BE2C (cell line): Measurements from ENCODE around the gene RANBP10.

ENCODE experiments used
- DNase-seq: peaks from one replicate; pipeline ENCODE4 v3.0.0-alpha.2; 2020
- H3K27me3 ChIP-seq: fragments of 250-450 bp; sonication (Bioruptor Pico); 2 replicates; pipeline ENCODE4 v1.5.1; 2020; ENCODE audit warnings: mild to moderate bottlenecking
- H3K36me3 ChIP-seq: fragments of 250-450 bp; sonication (Bioruptor Pico); 2 replicates; pipeline ENCODE4 v1.5.1; 2020; ENCODE audit warnings: mild to moderate bottlenecking
- H3K4me1 ChIP-seq: fragments of 250-450 bp; sonication (Bioruptor Pico); 2 replicates; pipeline ENCODE4 v1.5.1; 2020
- H3K4me3 ChIP-seq: 2 replicates; pipeline ENCODE4 v1.5.1; 2011; ENCODE audit warnings: low read depth, low read length
- H3K9me3 ChIP-seq: fragments of 250-450 bp; sonication (Bioruptor Pico); 2 replicates; pipeline ENCODE4 v1.5.1; 2020
- CTCF ChIP-seq: IDR thresholded peaks from 2 replicates; pipeline ENCODE4 v1.5.1; 2012; ENCODE audit warnings: mild to moderate bottlenecking, low read depth, low read length

Gene RANBP10

DNA sequence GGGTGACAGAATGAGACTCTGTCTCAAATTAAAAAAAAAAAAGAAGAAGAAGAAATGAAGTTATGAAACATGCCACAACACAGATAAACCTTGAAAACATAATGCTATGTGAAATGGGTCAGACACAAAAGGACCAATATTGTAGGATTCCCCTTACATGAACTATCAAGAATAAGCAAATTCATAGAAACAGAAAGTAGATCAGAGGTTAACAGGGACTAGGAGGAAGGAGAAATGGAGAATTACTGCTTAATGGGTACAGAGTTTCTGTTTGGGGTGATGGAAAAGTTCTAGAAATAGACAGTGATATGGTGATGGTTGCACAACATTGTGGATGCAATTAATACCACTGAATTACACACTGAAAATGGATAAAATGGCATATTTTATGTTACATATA, 16.3 kb downstream of the RANBP10 start:
- Histone ChIP-seq H3K9me3 (no peaks in the 10 kb centered on the region; the same call in 1 of the 2 replicates), H3K27me3 (no peaks in the 10 kb centered on the region), H3K4me3 (no peak overlapping the region), H3K4me1 (no peaks in the 10 kb centered on the region), H3K36me3 (no peaks in the 10 kb centered on the region)
- DNase-seq = no peak
- TF ChIP-seq CTCF = no peak

DNA sequence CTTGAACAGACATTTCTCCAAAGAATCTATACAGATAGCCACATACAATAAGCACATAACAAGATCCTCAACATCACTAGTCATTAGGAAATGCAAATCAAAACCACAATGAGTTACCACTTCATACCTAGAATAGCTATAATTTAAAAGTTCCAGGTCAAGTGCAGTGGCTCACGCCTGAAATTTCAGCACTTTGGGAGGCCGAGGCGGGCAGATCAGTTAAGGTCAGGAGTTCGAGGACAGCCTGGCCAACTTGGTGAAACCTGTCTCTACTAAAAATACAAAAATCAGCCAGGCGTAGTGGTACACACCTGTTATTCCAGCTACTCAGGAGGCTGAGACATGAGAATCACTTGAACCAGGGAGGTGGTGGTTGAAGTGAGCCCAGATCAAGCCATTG, 19.9 kb downstream of the RANBP10 start:
- DNase-seq = no peak
- Histone ChIP-seq H3K4me3 (no peak overlapping the region), H3K9me3 (no peaks in the 10 kb centered on the region; the same call in 1 of the 2 replicates), H3K36me3 (no peaks in the 10 kb centered on the region), H3K27me3 (no peaks in the 10 kb centered on the region), H3K4me1 (no peaks in the 10 kb centered on the region)
- no peak for TF ChIP-seq CTCF

- Histone ChIP-seq H3K4me3 (no peak overlapping the region), H3K9me3 (no peaks in the 10 kb centered on the region; the same call in 1 of the 2 replicates), H3K4me1 (no peaks in the 10 kb centered on the region), H3K27me3 (no peaks in the 10 kb centered on the region), H3K36me3 (no peaks in the 10 kb centered on the region)
- TF ChIP-seq CTCF = no peak
- DNase-seq = no peak
Measured at GRCh38 chr16:67783353-67783725, 23.0 kb downstream of the RANBP10 start.

GRCh38 chr16:67782567-67783352, 23.6 kb downstream of the RANBP10 start:
- Histone ChIP-seq H3K36me3 (no peaks in the 10 kb centered on the region), H3K4me3 (no peak overlapping the region), H3K27me3 (no peaks in the 10 kb centered on the region), H3K4me1 (no peaks in the 10 kb centered on the region), H3K9me3 (no peaks in the 10 kb centered on the region; the same call in 1 of the 2 replicates)
- no peak for TF ChIP-seq CTCF
- peak; percentile 27 for DNase-seq

DNA sequence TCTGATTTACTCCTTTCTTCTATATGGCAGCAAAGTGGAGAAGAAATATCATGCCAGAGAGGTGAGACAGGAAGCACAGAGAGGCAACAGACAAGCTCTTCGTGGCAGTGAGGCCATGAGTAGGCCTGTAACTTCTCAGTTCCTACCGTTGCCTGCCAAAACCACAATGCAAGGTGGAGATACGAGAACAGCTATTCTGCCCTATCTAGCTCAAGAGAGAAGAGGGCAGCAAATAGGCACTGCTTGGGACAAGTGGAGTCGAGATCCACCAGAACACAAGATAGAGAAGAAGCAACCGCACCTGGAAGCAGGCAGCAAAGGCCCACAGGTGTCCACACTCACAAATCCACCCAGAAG, 24.8 kb downstream of the RANBP10 start:
- H3K4me1 ChIP-seq = no peaks in the 10 kb centered on the region
- no peaks in the 10 kb centered on the region for H3K36me3 ChIP-seq
- no peak for TF ChIP-seq CTCF
- H3K4me3 ChIP-seq = no peak overlapping the region
- no peak for DNase-seq
- no peaks in the 10 kb centered on the region; the same call in 1 of the 2 replicates for H3K9me3 ChIP-seq
- no peaks in the 10 kb centered on the region for H3K27me3 ChIP-seq

DNA sequence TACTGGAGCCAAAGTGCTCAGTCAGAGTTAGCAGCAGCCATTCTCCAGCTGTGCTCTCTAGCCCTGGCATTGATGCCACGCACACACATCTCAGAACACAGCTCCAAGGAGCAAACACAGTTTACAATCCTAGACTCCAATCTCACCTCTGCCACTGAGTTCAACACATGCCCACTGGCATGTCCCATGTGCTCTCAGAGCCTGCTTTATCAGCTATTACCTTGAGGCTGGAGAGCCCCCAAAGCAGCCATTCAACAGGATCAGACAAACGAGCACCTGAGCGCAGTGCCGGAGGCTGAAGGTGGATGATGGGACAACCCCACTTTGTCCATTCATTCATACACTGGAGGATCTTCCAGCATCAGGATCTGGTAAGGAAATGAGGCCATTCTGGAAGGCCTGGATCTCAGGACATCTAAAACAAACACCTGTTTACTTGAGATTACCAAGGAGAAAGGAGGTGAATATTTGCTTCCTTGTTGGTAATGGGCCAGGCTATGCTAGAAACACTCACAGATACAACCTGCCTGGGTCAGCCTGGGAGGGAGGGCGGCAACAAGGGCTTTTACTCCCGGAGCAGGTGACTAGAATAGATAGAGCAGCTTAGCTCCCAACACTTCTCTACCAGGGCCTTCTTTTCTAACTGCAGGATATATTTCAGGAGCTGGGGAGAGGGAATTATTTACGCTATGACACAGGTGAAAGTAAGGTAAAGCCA, 25.4 kb downstream of the RANBP10 start:
- Histone ChIP-seq H3K27me3 (no peaks in the 10 kb centered on the region), H3K4me1 (no peaks in the 10 kb centered on the region), H3K4me3 (no peak overlapping the region), H3K9me3 (no peaks in the 10 kb centered on the region), H3K36me3 (no peaks in the 10 kb centered on the region)
- no peak for TF ChIP-seq CTCF
- no peak for DNase-seq
